ENCODE data around the gene IFT20.

Gene IFT20

GRCh38 chr17:28334666-28335200, 539 bp downstream of the IFT20 start:
- DNase-seq, result no peak

DNA sequence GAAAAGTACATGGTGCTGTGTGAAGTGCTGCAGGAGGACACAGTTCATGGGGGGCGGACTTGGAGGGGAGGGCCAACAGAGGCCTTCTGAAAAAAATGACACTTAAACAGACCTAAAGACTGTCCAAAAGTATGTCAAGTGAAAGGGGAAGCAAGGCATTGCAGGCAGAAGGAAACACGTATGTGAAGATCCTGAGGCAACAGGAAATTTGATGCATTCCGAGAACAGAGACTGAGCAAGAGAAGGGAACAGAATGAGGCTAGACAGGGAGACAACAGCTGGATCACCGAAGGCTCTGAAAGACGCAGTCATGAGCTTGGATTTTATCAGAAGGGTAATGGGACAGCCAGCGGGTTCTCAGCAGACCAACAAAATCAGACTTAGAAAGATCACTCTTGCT, 1.1 kb downstream of the IFT20 start:
- DNase-seq, result no peak

- DNase-seq, result no peak
These were observed 2.1 kb downstream of the IFT20 start for GRCh38 chr17:28333083-28333746.

DNA sequence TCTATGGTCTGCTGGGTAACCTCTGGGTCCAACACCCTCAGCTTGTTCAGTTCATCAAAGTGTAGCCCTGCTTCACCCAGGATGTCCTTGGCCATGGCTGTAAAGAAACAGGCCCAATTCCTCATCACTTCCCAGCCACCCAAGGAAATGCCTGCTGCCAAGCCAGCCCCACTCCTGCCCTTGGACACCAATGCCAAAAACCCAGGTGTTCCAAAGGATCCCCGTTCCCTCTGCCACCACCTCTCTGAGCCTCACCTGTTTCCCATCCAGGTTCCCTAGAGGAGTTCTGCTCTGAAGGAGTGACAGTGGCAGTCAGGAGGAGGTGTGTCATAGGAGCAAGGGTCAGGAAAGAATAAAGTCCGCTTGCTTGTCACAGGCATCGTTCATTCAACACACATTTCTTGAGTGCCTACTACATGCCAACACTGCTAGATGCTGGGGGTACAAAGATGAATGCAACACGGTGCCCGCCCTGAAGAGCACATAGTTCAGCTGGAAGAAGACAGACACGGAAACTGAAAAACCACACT, 3.3 kb downstream of the IFT20 start:
- DNase-seq, result no peak

GRCh38 chr17:28330671-28331070, 4.6 kb downstream of the IFT20 start:
- no peak for DNase-seq

GRCh38 chr17:28328325-28328724, 6.9 kb downstream of the IFT20 start:
- DNase-seq, result no peak

- DNase-seq, result no peak
These were observed 7.6 kb downstream of the IFT20 start for GRCh38 chr17:28327709-28328108.

DNA sequence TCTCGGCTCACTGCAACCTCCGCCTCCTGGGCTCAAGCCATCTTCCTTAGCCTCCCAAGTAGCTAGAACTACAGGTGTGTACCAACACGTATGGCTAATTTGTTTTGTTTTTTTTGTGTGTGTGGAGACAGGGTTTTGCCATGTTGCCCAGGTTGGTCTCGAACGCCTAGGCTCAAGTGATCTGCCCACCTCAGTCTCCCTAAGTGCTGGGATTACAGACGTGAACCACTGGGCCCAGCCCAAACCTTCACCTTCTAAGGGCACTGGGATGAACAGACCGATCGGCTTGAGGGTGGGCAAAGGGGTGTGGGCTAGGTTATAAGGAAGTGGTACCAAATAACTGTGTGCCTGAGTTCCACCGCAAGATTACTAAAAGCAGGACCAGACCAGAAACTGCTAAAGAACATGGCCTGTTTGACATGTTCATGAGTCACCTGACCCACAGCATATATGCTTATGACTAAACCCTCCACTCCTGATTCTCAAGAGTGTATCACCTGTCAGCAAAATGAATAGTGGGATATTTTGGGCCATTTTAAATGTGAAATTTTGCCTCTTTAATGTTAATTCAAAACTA, 8.2 kb downstream of the IFT20 start:
- no peak for DNase-seq

GRCh38 chr17:28326114-28326513, 9.2 kb downstream of the IFT20 start:
- DNase-seq, result no peak

GRCh38 chr17:28325211-28325610, 10.1 kb downstream of the IFT20 start:
- no peak for DNase-seq

DNA sequence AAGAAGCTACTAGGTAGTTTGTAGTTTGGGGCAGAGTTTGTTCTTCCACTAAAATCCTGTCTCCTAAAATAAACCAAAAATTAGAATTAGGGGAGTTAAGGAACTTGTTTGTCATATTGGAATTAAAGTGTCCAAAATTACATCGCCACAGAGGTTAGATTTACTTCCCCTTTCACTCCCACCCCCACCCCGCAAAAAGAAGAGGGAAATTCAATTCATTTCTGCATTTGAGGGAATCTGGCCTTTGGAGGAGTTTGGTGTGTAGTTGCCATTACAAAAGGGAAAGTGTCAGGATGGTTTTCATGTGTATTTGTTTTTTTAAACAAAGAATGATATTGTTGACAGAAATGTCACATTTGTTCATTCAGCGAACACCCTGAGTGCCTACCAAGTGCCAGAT, 10.5 kb downstream of the IFT20 start:
- no peak for DNase-seq

GRCh38 chr17:28324267-28324745, 11.0 kb downstream of the IFT20 start:
- no peak for DNase-seq

- no peak for DNase-seq
These were observed 14.8 kb downstream of the IFT20 start for GRCh38 chr17:28320215-28321061.

DNA sequence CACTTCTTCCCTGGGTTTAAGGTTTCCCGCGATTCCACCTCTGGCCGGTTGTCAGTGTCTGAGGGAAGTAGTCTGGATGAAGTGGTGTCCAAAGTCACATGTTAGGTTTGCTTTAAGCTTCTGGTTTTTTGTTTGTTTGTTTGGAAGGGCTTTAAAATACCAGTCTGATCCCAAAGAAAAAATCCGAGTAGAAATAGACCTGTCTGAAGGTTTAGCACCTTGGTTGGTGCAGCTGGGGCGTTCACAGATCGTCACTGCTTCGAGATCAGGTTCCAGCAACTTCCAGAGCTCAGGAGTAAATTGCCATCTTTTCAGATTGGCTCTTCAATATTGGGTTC, 15.7 kb downstream of the IFT20 start:
- DNase-seq, result no peak

- DNase-seq, result peak; percentile 99
These were observed 16.3 kb downstream of the IFT20 start, which contains the start of gene TMEM97 for GRCh38 chr17:28318759-28319597. TSS of gene TMEM97 (plus strand) at chr17:28319200. CDS start at chr17:28319240, 40 bp downstream.

GRCh38 chr17:28317966-28318758, 17.1 kb downstream of the IFT20 start:
- DNase-seq, result no peak

DNA sequence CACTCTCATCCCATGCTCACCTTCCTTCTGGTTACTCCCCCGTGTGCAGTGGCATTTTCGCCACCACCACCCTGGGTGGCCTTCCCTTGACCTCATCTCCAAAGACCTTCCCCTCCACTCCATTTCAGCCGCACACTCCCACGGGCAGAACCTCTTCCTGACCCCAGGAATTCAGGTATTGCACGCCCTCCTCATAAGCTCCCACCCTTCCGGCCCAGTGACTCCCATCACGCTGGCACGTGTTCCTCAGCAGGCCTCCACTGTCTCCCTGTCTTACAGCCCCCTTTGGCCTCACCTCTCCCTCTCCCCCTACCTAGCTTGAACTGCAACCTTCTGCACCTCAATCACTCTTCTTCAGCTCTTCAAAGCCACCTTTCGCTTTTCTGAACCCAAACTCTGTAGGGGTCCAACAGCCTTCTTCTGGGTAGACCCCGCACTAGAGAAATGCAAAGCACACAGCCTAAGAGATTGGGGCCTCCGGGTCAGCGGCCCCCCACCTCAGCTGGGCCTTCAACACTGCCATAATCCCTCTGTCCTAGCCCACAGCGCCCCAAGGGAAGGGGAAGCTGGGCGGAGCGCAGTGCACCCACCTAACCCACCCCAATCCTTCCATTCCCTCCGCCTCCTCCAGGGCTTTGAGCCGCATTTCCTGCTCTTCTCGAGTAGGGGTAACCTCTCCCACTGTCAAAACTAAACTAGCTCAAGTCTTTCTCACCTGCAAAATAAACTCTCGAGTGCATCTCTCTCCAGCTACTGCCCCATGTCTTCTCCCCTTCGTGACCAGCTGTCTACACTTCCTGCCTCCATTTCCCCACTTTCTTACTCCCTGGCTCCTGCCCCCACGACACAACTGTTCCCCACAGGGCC, 17.9 kb downstream of the IFT20 start:
- no peak for DNase-seq

GRCh38 chr17:28315846-28316705, 19.2 kb downstream of the IFT20 start:
- DNase-seq, result no peak

DNA sequence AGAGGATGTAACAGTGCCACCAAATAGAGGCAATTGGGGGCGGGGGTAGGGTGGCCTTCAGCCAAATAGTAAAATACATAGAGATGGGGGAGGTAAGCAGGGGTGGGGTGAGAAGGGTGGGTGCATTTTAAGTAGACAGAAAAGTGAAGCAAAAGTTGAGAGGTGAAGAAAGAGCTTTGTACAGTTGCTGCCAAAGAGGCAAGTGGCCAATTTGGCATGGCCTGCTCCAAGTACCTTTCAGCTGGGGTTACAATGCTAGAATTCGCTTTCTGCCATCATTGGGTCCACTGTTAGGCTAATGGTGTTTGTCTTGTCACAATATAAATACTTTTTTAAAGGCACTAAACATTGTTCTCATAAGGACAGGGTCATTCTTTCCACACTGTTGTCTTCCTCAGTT, 21.4 kb downstream of the IFT20 start:
- DNase-seq, result no peak

Measured in NCI-H1092 (cell line).